Measurements from ENCODE around the gene SESN1.

- no peak for TF ChIP-seq CTCF (IDR thresholded peaks at IDR 0.05)
- no peak for TF ChIP-seq POLR2A (IDR thresholded peaks at IDR 0.05)
- no peak for TF ChIP-seq EP300 (IDR thresholded peaks at IDR 0.05)
- TF ChIP-seq POLR2AphosphoS5 (IDR thresholded peaks at IDR 0.05) = no peak
These were observed 24.3 kb upstream of the SESN1 start for GRCh38 chr6:109118871-109119354.

All from upper lobe of left lung (tissue), 4 donors.